ENCODE data around the gene SETD3.

Gene SETD3

DNA sequence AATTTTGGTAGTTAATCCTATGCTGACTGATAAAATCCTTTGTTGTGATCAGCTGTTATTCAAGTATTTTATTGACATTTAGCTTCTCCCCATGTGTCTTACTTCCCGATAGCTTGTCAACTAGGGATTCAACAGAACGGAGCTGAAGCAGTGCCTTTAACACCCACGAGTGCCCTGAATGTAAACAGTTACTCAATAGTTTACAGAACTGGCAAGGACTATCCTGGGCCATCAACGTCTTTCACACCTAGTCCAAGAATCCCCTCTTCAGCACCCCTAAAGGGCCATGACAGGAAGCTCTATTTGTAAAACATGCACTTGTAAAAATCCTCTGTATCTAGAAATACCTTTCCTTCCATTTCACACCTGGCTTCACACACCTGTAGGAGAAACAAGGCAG, 45.3 kb downstream of the SETD3 start:
- TF ChIP-seq CTCF (IDR thresholded peaks at IDR 0.05; ENCODE audit: low read depth, low read length) = no peak

GRCh38 chr14:99432485-99432884, 48.2 kb downstream of the SETD3 start:
- no peak for DNase-seq (ENCODE audit: low read depth in 2 of 2)
- no peak overlapping the region for H3K4me3 ChIP-seq (replicated peaks in 1 of 2; ENCODE audit: low read depth in 2 of 2, low read length in 2 of 2)
- TF ChIP-seq CTCF (IDR thresholded peaks at IDR 0.05; ENCODE audit: low read depth, low read length) = no peak

More for the DNA sequence above, 45.3 kb downstream of the SETD3 start:
- no peak overlapping the region for H3K4me3 ChIP-seq (replicated peaks in 1 of 2; ENCODE audit: low read depth in 2 of 2, low read length in 2 of 2)
- no peak for DNase-seq (ENCODE audit: low read depth in 2 of 2)

- TF ChIP-seq CTCF (IDR thresholded peaks at IDR 0.05; ENCODE audit: low read depth, low read length) = no peak
- no peak overlapping the region for H3K4me3 ChIP-seq (replicated peaks in 1 of 2; ENCODE audit: low read depth in 2 of 2, low read length in 2 of 2)
- DNase-seq (ENCODE audit: low read depth in 2 of 2) = peak in 1 of 2 donors; percentile 26
These were observed 48.7 kb downstream of the SETD3 start for GRCh38 chr14:99431986-99432385.

DNA sequence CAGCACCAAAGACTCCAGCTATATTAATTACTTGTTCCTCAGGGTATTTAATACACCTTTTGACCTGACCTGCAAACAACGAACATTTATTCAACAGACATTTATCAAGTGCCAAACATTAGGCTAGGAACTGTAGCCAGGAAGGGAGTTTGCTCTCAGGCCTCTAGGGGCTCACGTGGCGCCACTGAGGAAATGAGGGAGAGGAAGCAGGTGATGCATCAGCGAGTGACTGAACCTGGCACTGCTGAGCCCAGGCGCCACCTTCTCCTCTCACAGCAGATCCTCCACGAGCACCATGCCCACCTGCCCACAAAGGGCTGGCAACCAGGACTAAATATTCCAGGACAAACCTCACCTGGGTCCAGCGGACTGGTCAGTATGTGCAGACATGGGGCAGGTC, 50.2 kb downstream of the SETD3 start:
- peak; percentile 7 to 11 for DNase-seq (ENCODE audit: low read depth in 2 of 2)
- peak; percentile 49 for TF ChIP-seq CTCF (IDR thresholded peaks at IDR 0.05; ENCODE audit: low read depth, low read length)
- H3K4me3 ChIP-seq (replicated peaks in 1 of 2; ENCODE audit: low read depth in 2 of 2, low read length in 2 of 2) = no peak overlapping the region

GRCh38 chr14:99427632-99428300, 52.9 kb downstream of the SETD3 start:
- no peak overlapping the region for H3K4me3 ChIP-seq (replicated peaks in 1 of 2; ENCODE audit: low read depth in 2 of 2, low read length in 2 of 2)
- no peak for TF ChIP-seq CTCF (IDR thresholded peaks at IDR 0.05; ENCODE audit: low read depth, low read length)
- DNase-seq (ENCODE audit: low read depth in 2 of 2) = peak; percentile 27 to 29

DNA sequence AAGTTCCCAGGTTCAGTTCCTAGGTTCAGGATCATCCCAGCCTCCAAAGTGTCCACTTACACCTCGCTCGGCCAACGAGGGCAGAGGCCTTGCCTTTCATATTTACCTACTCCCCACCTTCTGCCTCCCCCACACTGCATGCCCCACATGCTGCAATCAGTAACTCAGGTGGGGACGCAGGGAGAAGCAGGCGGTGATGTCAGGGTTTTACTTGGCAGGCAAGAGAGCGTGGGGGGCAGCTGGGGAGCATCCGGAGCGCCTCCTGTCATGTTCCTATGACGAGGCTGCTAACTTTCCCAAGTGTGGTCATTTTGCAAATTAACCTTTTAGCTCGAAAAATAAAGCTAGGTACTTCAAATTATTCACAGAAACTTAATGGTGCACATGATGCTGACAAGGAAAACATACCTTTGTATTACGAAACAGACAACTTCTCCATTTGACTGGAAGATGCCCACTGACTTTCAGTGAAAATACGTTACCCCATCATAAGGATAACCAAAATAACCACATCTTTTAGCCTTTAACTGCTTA, 53.8 kb downstream of the SETD3 start:
- no peak overlapping the region for H3K4me3 ChIP-seq (replicated peaks in 1 of 2; ENCODE audit: low read depth in 2 of 2, low read length in 2 of 2)
- DNase-seq (ENCODE audit: low read depth in 2 of 2) = no peak
- no peak for TF ChIP-seq CTCF (IDR thresholded peaks at IDR 0.05; ENCODE audit: low read depth, low read length)

- no peak for DNase-seq (ENCODE audit: low read depth in 2 of 2)
- TF ChIP-seq CTCF (IDR thresholded peaks at IDR 0.05; ENCODE audit: low read depth, low read length) = no peak
These were observed 54.4 kb downstream of the SETD3 start for GRCh38 chr14:99426265-99426664.

More at GRCh38 chr14:99426265-99426664, 54.4 kb downstream of the SETD3 start:
- no peak overlapping the region for H3K4me3 ChIP-seq (replicated peaks in 1 of 2; ENCODE audit: low read depth in 2 of 2, low read length in 2 of 2)
